IPS DF 19.7 (cell line): ENCODE data around the gene PRDM2.
"Not testable (repeated sequence)": the region's sequence is repeated elsewhere in the genome, so short reads cannot be mapped to it uniquely, and the experiment has no call there.

Source experiments
- DNase-seq: peaks from one replicate; pipeline ENCODE4 v3.0.0-alpha.2; 2013; ENCODE audit warnings: low read depth, low spot score

The PRDM2 gene

GRCh38 chr1:13699936-13700520, at the start of gene PRDM2:
Gene PRDM2, plus strand, starts transcription at chr1:13700188. Its CDS starts 15,418 bp downstream, at chr1:13715606.
- no peak for DNase-seq

GRCh38 chr1:13651279-13651678, 48.7 kb upstream of the PRDM2 start:
- DNase-seq = no peak

- DNase-seq = no peak
Measured at GRCh38 chr1:13652238-13652637, 47.8 kb upstream of the PRDM2 start.

- no peak for DNase-seq
Measured at GRCh38 chr1:13661539-13661938, 38.4 kb upstream of the PRDM2 start.

GRCh38 chr1:13662493-13662892, 37.5 kb upstream of the PRDM2 start:
- no peak for DNase-seq

GRCh38 chr1:13663969-13664368, 36.0 kb upstream of the PRDM2 start:
- no peak for DNase-seq

- no peak for DNase-seq
Measured at GRCh38 chr1:13664451-13664850, 35.5 kb upstream of the PRDM2 start.

- no peak for DNase-seq
Measured at GRCh38 chr1:13666317-13666716, 33.7 kb upstream of the PRDM2 start.

- DNase-seq = no peak
Measured at GRCh38 chr1:13667691-13668090, 32.3 kb upstream of the PRDM2 start.

- DNase-seq = no peak
Measured at GRCh38 chr1:13674377-13674776, 25.6 kb upstream of the PRDM2 start.

GRCh38 chr1:13675151-13675651, 24.8 kb upstream of the PRDM2 start:
- no peak for DNase-seq

- no peak for DNase-seq
Measured at GRCh38 chr1:13677896-13678295, 22.1 kb upstream of the PRDM2 start.

GRCh38 chr1:13679651-13680050, 20.3 kb upstream of the PRDM2 start:
- DNase-seq = no peak

GRCh38 chr1:13680609-13681008, 19.4 kb upstream of the PRDM2 start:
- DNase-seq = not testable (repeated sequence)

GRCh38 chr1:13681921-13682320, 18.1 kb upstream of the PRDM2 start:
- no peak for DNase-seq

- no peak for DNase-seq
Measured at GRCh38 chr1:13682444-13682843, 17.5 kb upstream of the PRDM2 start.

GRCh38 chr1:13683206-13683605, 16.8 kb upstream of the PRDM2 start:
- DNase-seq = no peak

- no peak for DNase-seq
Measured at GRCh38 chr1:13687151-13687715, 12.8 kb upstream of the PRDM2 start.

GRCh38 chr1:13693094-13693493, 6.9 kb upstream of the PRDM2 start:
- not testable (repeated sequence) for DNase-seq

GRCh38 chr1:13694886-13695684, 4.9 kb upstream of the PRDM2 start:
- no peak for DNase-seq

GRCh38 chr1:13697738-13698137, 2.2 kb upstream of the PRDM2 start:
- DNase-seq = no peak

GRCh38 chr1:13699510-13699909, 478 bp upstream of the PRDM2 start:
- no peak for DNase-seq
